Fibroblast of lung (primary cell): Measurements from ENCODE around the gene OPA3.

Experiments used
- EZH2 ChIP-seq: IDR thresholded peaks from 2 replicates; pipeline ENCODE4 v1.5.1; 2012; ENCODE audit warnings: low read length, control low read depth, mild to moderate bottlenecking; ENCODE audit errors: missing control alignments
- TF ChIP-seq, protein P1 (sequence below), 2 donors: IDR thresholded peaks in 1 of 2; conservative IDR thresholded peaks in 1 of 2; 1 replicate in 1 of 2; 2 replicates in 1 of 2; pipeline ENCODE4 v1.5.1; 2011 to 2012; ENCODE audit warnings: low read length in 2 of 2, control low read depth in 1 of 2, inconsistent platforms in 1 of 2, low read depth in 1 of 2, mild to moderate bottlenecking in 1 of 2

DNA sequence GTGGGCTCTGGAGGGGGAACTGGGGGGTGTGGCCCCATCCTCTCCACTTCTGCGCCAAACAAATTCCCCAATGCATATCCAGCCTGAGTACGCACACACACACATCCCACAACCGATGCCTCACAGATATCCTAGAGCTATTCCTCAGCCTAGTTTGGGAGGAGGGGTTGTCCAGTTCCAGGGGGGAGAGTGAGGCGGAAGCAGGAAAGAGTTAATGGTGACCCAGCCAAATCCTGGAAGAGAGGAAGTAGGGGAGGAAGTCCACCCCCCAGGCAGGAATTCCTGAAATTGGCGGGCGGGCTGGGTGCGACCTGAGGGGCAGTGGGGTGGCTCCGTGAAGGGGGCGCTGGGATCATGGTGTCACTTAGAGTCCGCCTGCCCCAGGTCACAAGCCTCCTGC, 16.5 kb upstream of the OPA3 start:
- TF ChIP-seq, protein P1, sequence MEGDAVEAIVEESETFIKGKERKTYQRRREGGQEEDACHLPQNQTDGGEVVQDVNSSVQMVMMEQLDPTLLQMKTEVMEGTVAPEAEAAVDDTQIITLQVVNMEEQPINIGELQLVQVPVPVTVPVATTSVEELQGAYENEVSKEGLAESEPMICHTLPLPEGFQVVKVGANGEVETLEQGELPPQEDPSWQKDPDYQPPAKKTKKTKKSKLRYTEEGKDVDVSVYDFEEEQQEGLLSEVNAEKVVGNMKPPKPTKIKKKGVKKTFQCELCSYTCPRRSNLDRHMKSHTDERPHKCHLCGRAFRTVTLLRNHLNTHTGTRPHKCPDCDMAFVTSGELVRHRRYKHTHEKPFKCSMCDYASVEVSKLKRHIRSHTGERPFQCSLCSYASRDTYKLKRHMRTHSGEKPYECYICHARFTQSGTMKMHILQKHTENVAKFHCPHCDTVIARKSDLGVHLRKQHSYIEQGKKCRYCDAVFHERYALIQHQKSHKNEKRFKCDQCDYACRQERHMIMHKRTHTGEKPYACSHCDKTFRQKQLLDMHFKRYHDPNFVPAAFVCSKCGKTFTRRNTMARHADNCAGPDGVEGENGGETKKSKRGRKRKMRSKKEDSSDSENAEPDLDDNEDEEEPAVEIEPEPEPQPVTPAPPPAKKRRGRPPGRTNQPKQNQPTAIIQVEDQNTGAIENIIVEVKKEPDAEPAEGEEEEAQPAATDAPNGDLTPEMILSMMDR (conservative IDR thresholded peaks at IDR 0.05 in 1 of 2, IDR thresholded peaks at IDR 0.05 in 1 of 2; ENCODE audit: low read depth in 1 of 2, low read length in 2 of 2) = no peak
- TF ChIP-seq EZH2 = no peak
